HL-60 (cell line): ENCODE measurements around the gene HECW1.

Experiments
- DNase-seq, 2 experiments: peaks; one replicate each; pipeline ENCODE4 v3.0.0-alpha.2; 2010 to 2020; ENCODE audit warnings: low read depth in 1 of 2, low spot score in 1 of 2
- H3K27ac ChIP-seq: fragments of 250-450 bp; sonication (Bioruptor Pico); replicated peaks from 2 replicates; pipeline ENCODE4 v1.5.1; 2020; ENCODE audit warnings: mild to moderate bottlenecking, moderate library complexity
- H3K27me3 ChIP-seq: fragments of 250-450 bp; sonication (Bioruptor Pico); 2 replicates; pipeline ENCODE4 v1.5.1; 2021; ENCODE audit warnings: mild to moderate bottlenecking, moderate library complexity; ENCODE audit not compliant: insufficient read depth, poor library complexity, severe bottlenecking
- H3K4me3 ChIP-seq: replicated peaks from 2 replicates; pipeline ENCODE4 v1.5.1; 2011; ENCODE audit warnings: mild to moderate bottlenecking, control low read depth, low read length; ENCODE audit not compliant: insufficient read depth
- CTCF ChIP-seq: IDR thresholded peaks from one replicate; pipeline ENCODE4 v1.5.1; 2011; ENCODE audit warnings: low read length, control low read depth, inconsistent platforms; ENCODE audit not compliant: insufficient read depth
- GABPA ChIP-seq: IDR thresholded peaks from 2 replicates; pipeline ENCODE4 v1.6.1; 2012; ENCODE audit warnings: low read depth
- POLR2AphosphoS5 ChIP-seq: IDR thresholded peaks from 2 replicates; pipeline ENCODE4 v1.6.1; 2012; ENCODE audit warnings: low read depth
- SPI1 ChIP-seq: IDR thresholded peaks from 2 replicates; pipeline ENCODE4 v1.6.1; 2012; ENCODE audit warnings: low read depth, mild to moderate bottlenecking, borderline replicate concordance
- TF ChIP-seq, protein P1 (sequence below): IDR thresholded peaks from 2 replicates; pipeline ENCODE4 v1.6.1; 2012; ENCODE audit warnings: low read depth; ENCODE audit not compliant: insufficient replicate concordance

Gene HECW1

DNA sequence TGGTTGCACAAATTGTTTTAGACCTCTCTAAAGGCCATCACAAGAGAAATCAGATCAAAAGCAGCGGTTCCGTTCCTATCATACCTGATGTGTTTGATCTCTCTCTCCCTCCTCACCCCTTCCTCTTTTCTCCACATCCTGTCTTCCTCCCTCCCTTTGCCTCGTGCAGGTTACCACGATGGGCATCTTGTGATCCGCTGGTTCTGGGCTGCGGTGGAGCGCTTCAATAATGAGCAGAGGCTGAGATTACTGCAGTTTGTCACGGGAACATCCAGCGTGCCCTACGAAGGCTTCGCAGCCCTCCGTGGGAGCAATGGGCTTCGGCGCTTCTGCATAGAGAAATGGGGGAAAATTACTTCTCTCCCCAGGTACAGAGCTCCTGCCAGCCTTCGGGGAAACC lies 442.0 kb downstream of the HECW1 start:
- Histone ChIP-seq H3K27me3 (no peaks in the 10 kb centered on the region), H3K4me3 (no peak overlapping the region), H3K27ac (no peak overlapping the region)
- DNase-seq: no peak
- TF ChIP-seq SPI1: 0 out of 2 replicates have a peak, but pooled peaks have one; percentile 2
- TF ChIP-seq, protein P1, sequence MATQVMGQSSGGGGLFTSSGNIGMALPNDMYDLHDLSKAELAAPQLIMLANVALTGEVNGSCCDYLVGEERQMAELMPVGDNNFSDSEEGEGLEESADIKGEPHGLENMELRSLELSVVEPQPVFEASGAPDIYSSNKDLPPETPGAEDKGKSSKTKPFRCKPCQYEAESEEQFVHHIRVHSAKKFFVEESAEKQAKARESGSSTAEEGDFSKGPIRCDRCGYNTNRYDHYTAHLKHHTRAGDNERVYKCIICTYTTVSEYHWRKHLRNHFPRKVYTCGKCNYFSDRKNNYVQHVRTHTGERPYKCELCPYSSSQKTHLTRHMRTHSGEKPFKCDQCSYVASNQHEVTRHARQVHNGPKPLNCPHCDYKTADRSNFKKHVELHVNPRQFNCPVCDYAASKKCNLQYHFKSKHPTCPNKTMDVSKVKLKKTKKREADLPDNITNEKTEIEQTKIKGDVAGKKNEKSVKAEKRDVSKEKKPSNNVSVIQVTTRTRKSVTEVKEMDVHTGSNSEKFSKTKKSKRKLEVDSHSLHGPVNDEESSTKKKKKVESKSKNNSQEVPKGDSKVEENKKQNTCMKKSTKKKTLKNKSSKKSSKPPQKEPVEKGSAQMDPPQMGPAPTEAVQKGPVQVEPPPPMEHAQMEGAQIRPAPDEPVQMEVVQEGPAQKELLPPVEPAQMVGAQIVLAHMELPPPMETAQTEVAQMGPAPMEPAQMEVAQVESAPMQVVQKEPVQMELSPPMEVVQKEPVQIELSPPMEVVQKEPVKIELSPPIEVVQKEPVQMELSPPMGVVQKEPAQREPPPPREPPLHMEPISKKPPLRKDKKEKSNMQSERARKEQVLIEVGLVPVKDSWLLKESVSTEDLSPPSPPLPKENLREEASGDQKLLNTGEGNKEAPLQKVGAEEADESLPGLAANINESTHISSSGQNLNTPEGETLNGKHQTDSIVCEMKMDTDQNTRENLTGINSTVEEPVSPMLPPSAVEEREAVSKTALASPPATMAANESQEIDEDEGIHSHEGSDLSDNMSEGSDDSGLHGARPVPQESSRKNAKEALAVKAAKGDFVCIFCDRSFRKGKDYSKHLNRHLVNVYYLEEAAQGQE: no peak

DNA sequence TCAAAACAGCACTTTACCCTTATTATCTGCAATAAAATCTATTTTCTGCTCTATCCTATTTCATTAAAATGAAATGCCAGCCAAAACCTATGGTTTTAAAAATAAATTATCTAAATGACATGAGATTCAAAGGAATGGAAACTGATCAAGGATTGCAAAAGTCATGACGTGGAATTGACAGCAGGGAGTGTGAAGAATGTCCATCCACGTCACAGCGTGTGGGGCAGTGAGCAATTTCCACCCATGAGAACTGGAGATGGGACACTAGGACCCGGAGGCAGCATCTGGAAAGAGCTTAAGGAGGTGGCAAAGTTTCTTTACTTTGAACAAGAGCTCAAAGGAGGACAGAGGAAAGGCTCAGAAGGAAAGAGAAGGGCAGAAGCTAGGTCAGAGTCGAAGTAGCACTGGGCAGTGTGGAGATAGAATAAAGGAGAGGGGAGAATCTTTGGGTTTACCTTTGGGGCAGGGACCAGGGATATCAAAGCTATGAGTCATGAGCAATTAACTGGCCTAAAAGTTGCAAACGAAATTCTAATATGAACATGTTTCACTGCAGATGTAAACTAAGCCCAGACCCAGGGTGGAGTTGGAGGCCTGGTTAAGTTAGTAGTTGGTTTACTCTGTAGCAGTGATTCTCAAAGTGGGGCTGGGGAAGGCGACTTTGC lies 445.5 kb downstream of the HECW1 start:
- no peak for DNase-seq
- Histone ChIP-seq H3K27ac (no peak overlapping the region), H3K4me3 (no peak overlapping the region), H3K27me3 (no peaks in the 10 kb centered on the region)
- TF ChIP-seq GABPA: no peak
- TF ChIP-seq POLR2AphosphoS5: no peak
- TF ChIP-seq CTCF: no peak
- TF ChIP-seq, protein P1: no peak
- no peak for TF ChIP-seq SPI1

DNA sequence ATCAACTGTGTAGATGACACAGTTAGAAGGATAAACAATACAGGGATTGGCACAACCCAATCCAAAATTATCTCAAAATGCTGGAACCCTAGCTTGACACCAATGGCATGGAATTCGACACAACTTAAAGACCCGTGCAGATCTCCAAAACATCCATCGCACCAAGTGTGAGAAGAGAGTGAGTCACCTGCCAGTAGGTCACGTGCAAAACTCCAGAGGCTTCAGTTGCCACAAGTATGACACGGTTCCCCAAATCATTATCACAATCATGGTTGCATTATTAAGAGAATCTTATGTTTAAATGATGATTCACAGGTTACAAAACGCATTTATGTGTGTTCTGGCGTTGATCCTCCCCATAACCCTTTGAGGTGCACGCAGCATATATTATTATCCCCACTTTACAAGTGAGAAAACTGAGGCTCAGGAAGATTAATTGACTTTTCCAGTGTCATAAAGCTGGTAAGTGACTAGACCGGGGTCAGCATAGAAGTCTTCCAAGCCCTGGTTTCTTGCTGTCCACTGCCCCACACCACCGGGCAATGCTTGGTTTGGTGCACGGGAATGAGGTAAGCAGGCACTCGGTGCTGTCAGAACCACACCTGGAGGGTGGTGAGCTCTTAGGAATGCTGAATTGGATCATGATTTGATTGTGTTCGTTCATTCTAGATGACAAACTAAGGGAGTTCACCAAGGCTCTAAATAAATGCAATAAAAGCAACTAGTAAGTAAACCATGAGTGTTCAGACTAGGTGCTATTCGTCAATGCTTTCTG lies 446.9 kb downstream of the HECW1 start:
- Histone ChIP-seq H3K27ac (no peak overlapping the region), H3K4me3 (no peak overlapping the region), H3K27me3 (no peaks in the 10 kb centered on the region)
- no peak for DNase-seq
- TF ChIP-seq CTCF (no peak), SPI1 (no peak), GABPA (no peak), POLR2AphosphoS5 (no peak)
- TF ChIP-seq, protein P1: no peak
